Measurements from ENCODE around the gene AFAP1L1. TPM values are rescaled to one million over a fixed set of nuclear protein-coding genes. Genes with fewer than 3 reads are reported as not detected.

The AFAP1L1 gene
- polyA plus RNA-seq, 1 experiment = 1.8 TPM

GRCh38 chr5:149251546-149251945, 20.1 kb upstream of the AFAP1L1 start:
- no peak for DNase-seq (ENCODE audit: low read depth, low spot score)
- POLR2A ChIA-PET = no interaction called here

GRCh38 chr5:149254506-149254905, 17.2 kb upstream of the AFAP1L1 start:
- no peaks in the 10 kb centered on the region for H3K9me3 ChIP-seq (ENCODE audit: control insufficient read depth, insufficient read depth, low read length)
- TF ChIP-seq CTCF (IDR thresholded peaks at IDR 0.05; ENCODE audit: low read depth, low read length) = no peak
- POLR2A ChIA-PET = no interaction called here
- no peak overlapping the region for H3K27ac ChIP-seq (ENCODE audit: low read depth, low read length)
- no peaks in the 10 kb centered on the region for H3K27me3 ChIP-seq (ENCODE audit: control insufficient read depth, insufficient read depth, low read length)
- no peak for DNase-seq (ENCODE audit: low read depth, low spot score)
- no peak overlapping the region for H3K4me3 ChIP-seq (ENCODE audit: low read depth, low read length)
- CTCF ChIA-PET = interaction anchor here (0.9 to 1.7 kb wide), 4 partner anchors 11 to 26 kb away, joined by 3 to 8 read pairs (median 4); no protein-coding TSS in a partner anchor

More at GRCh38 chr5:149251546-149251945, 20.1 kb upstream of the AFAP1L1 start:
- Histone ChIP-seq H3K27me3 (ENCODE audit: control insufficient read depth, insufficient read depth, low read length) (no peaks in the 10 kb centered on the region), H3K27ac (ENCODE audit: low read depth, low read length) (no peak overlapping the region), H3K9me3 (ENCODE audit: control insufficient read depth, insufficient read depth, low read length) (0 out of 2 replicates have a peak, but pooled peaks cover 2% of the 10 kb centered on the region), H3K4me3 (ENCODE audit: low read depth, low read length) (no peak overlapping the region)
- TF ChIP-seq CTCF (IDR thresholded peaks at IDR 0.05; ENCODE audit: low read depth, low read length) = no peak
- CTCF ChIA-PET = interaction anchor here (1.4 kb wide), 1 partner anchor 23 kb away, joined by 4 read pairs; no protein-coding TSS in a partner anchor

GRCh38 chr5:149256451-149256850, 15.2 kb upstream of the AFAP1L1 start:
- ChIA-PET POLR2A (interaction anchor here (0.7 kb wide), 2 partner anchors 8 to 33 kb away, joined by 3 to 4 read pairs; no protein-coding TSS in a partner anchor), CTCF (interaction anchor here (1.3 to 1.6 kb wide), 3 partner anchors 9 to 126 kb away, joined by 4 to 7 read pairs (median 4); no protein-coding TSS in a partner anchor)
- H3K4me3 ChIP-seq (ENCODE audit: low read depth, low read length) = no peak overlapping the region
- no peaks in the 10 kb centered on the region for H3K9me3 ChIP-seq (ENCODE audit: control insufficient read depth, insufficient read depth, low read length)
- no peak overlapping the region for H3K27ac ChIP-seq (ENCODE audit: low read depth, low read length)
- H3K27me3 ChIP-seq (ENCODE audit: control insufficient read depth, insufficient read depth, low read length) = no peaks in the 10 kb centered on the region
- no peak for TF ChIP-seq CTCF (IDR thresholded peaks at IDR 0.05; ENCODE audit: low read depth, low read length)
- DNase-seq (ENCODE audit: low read depth, low spot score) = no peak

GRCh38 chr5:149257131-149257530, 14.5 kb upstream of the AFAP1L1 start:
- POLR2A ChIA-PET = interaction anchor here (0.7 kb wide), 2 partner anchors 8 to 34 kb away, joined by 3 to 4 read pairs; no protein-coding TSS in a partner anchor
- Histone ChIP-seq H3K4me3 (ENCODE audit: low read depth, low read length) (no peak overlapping the region), H3K27ac (ENCODE audit: low read depth, low read length) (no peak overlapping the region), H3K9me3 (ENCODE audit: control insufficient read depth, insufficient read depth, low read length) (no peaks in the 10 kb centered on the region), H3K27me3 (ENCODE audit: control insufficient read depth, insufficient read depth, low read length) (no peaks in the 10 kb centered on the region)
- TF ChIP-seq CTCF (IDR thresholded peaks at IDR 0.05; ENCODE audit: low read depth, low read length) = no peak
- DNase-seq (ENCODE audit: low read depth, low spot score) = no peak
- CTCF ChIA-PET = interaction anchor here (1.3 to 1.6 kb wide), 3 partner anchors 8 to 127 kb away, joined by 4 to 7 read pairs (median 4); no protein-coding TSS in a partner anchor

GRCh38 chr5:149257889-149258705, 13.6 kb upstream of the AFAP1L1 start:
- CTCF ChIA-PET = interaction anchor here (0.5 to 1.6 kb wide), 6 partner anchors 7 to 527 kb away, joined by 3 to 7 read pairs (median 4); partner anchors contain the start of gene ABLIM3
- DNase-seq (ENCODE audit: low read depth, low spot score) = no peak
- H3K27me3 ChIP-seq (ENCODE audit: control insufficient read depth, insufficient read depth, low read length) = no peaks in the 10 kb centered on the region
- H3K27ac ChIP-seq (ENCODE audit: low read depth, low read length) = no peak overlapping the region
- no peak overlapping the region for H3K4me3 ChIP-seq (ENCODE audit: low read depth, low read length)
- POLR2A ChIA-PET = interaction anchor here (0.6 to 1.0 kb wide), 2 partner anchors 11 to 46 kb away, joined by 3 read pairs; no protein-coding TSS in a partner anchor
- no peak for TF ChIP-seq CTCF (IDR thresholded peaks at IDR 0.05; ENCODE audit: low read depth, low read length)
- no peaks in the 10 kb centered on the region for H3K9me3 ChIP-seq (ENCODE audit: control insufficient read depth, insufficient read depth, low read length)
